Glutamatergic neuron (in vitro differentiated cells): ENCODE measurements around the gene CAMTA1. TPM values are rescaled to one million over a fixed set of nuclear protein-coding genes. Genes with fewer than 3 reads are reported as not detected.

Source experiments
- DNase-seq: peaks from one replicate; pipeline ENCODE4 v3.0.0; 2022
- H3K27ac Mint-ChIP-seq: one replicate; pipeline ENCODE4 v1.8.0; 2020; ENCODE audit warnings: mild to moderate bottlenecking, mixed read lengths, inconsistent platforms; ENCODE audit not compliant: unreplicated experiment
- H3K27me3 Mint-ChIP-seq: one replicate; pipeline ENCODE4 v1.8.0; 2020; ENCODE audit warnings: mild to moderate bottlenecking, moderate library complexity, mixed read lengths, inconsistent platforms; ENCODE audit not compliant: unreplicated experiment
- H3K36me3 Mint-ChIP-seq: one replicate; pipeline ENCODE4 v1.8.0; 2020; ENCODE audit warnings: mild to moderate bottlenecking, mixed read lengths, inconsistent platforms; ENCODE audit not compliant: unreplicated experiment
- H3K4me1 Mint-ChIP-seq: one replicate; pipeline ENCODE4 v1.8.0; 2020; ENCODE audit warnings: mild to moderate bottlenecking, low read depth, mixed read lengths, inconsistent platforms; ENCODE audit not compliant: unreplicated experiment
- H3K4me3 Mint-ChIP-seq: one replicate; pipeline ENCODE4 v1.8.0; 2020; ENCODE audit warnings: mild to moderate bottlenecking, mixed read lengths, inconsistent platforms; ENCODE audit not compliant: unreplicated experiment
- H3K9me3 Mint-ChIP-seq: one replicate; pipeline ENCODE4 v1.8.0; 2020; ENCODE audit warnings: mild to moderate bottlenecking, moderate library complexity, mixed read lengths, inconsistent platforms; ENCODE audit not compliant: unreplicated experiment
- total RNA-seq: library from RNA; stranded (reverse); fragmentation: NEBNext Ultra II Directional; extraction: Animal tissue kit (Norgen Biotek cat#: 25700); gene quantifications from one replicate; pipeline ENCODE4 v1.2.1, GENCODE V29; 2021; ENCODE audit not compliant: unreplicated experiment
- TF ChIP-seq, protein P1 (sequence below): fragments of 200-600 bp; sonication (generic); IDR thresholded peaks from one replicate; pipeline ENCODE4 v1.5.0; 2021; ENCODE audit not compliant: partially characterized antibody, unreplicated experiment

CAMTA1 gene
- total RNA-seq, 1 donor from 2014 or later = 77.2 TPM

DNA sequence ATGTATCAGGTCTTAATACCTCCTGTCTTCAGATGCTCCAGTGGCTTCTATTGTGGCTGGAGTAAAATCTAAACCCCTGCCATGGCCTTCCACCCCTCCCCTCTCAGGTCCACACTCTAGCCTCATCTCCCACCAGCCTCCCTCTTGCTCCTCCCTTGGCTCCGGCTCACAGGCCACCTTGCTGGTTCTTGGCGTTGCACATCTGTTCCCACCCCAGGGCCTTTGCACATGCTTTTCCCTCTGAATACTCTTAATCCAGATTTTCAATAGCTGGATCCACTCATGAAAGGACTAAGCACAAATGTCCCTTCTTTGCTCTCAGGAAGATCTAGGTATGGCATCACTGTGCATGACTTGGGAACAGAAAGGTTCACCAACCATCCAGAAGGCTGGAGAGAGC is 570.4 kb downstream of the CAMTA1 start:
- TF ChIP-seq, protein P1, sequence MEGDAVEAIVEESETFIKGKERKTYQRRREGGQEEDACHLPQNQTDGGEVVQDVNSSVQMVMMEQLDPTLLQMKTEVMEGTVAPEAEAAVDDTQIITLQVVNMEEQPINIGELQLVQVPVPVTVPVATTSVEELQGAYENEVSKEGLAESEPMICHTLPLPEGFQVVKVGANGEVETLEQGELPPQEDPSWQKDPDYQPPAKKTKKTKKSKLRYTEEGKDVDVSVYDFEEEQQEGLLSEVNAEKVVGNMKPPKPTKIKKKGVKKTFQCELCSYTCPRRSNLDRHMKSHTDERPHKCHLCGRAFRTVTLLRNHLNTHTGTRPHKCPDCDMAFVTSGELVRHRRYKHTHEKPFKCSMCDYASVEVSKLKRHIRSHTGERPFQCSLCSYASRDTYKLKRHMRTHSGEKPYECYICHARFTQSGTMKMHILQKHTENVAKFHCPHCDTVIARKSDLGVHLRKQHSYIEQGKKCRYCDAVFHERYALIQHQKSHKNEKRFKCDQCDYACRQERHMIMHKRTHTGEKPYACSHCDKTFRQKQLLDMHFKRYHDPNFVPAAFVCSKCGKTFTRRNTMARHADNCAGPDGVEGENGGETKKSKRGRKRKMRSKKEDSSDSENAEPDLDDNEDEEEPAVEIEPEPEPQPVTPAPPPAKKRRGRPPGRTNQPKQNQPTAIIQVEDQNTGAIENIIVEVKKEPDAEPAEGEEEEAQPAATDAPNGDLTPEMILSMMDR = no peak
- Mint-ChIP-seq H3K4me1 (no peaks in the 10 kb centered on the region), H3K27me3 (peaks cover 2% of the 10 kb centered on the region), H3K36me3 (no peaks in the 10 kb centered on the region), H3K9me3 (peaks cover 3% of the 10 kb centered on the region), H3K4me3 (no peak overlapping the region), H3K27ac (no peak overlapping the region)
- DNase-seq = no peak

DNA sequence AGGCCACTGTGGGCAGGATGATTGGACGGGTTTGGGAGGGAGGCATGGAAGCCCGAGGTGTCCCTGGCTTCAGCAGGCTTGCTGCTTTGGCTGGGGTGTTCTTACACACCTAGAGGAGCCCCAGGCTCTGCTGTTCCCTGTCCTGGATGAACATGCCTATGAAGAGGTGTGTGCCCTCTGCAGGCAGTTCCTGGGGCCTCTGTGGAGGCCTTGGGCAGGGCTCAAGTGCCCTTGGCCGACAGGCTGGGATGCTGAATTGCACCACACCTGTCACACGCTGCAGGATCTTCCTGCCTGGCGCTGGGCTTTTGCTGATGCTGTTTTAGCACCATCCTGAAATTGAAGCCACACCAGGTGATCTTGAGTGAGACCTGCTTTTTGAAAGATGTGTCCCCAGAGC is 570.8 kb downstream of the CAMTA1 start:
- no peaks in the 10 kb centered on the region for H3K36me3 Mint-ChIP-seq

DNA sequence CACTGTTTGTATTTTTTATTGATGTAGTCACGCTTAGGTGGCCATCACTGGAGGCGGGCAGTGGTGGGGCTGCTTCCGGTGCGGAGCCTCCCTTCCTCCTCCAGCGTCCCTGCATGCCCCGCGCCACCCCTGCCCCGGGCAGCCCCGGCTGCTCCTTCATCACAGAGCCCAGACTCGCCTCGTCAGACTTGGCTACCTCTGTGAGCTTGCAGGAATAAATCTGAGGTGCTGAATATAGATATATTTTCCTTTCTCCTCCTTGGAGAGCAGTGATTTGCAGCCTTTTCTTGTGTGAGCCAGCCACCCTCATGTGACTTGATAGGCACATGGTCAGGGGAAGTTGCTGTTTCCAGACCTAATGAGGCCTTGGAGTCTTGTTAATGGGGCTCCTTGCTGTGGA is 573.2 kb downstream of the CAMTA1 start:
- no peak overlapping the region for H3K27ac Mint-ChIP-seq
- H3K4me1 Mint-ChIP-seq = no peaks in the 10 kb centered on the region
- no peak for DNase-seq
- H3K4me3 Mint-ChIP-seq = no peak overlapping the region
- peaks cover 4% of the 10 kb centered on the region for H3K9me3 Mint-ChIP-seq
- peaks cover 2% of the 10 kb centered on the region for H3K27me3 Mint-ChIP-seq
- H3K36me3 Mint-ChIP-seq = no peaks in the 10 kb centered on the region
- TF ChIP-seq, protein P1 = no peak

More for the DNA sequence above, 570.8 kb downstream of the CAMTA1 start:
- TF ChIP-seq, protein P1 = no peak
- DNase-seq = no peak
- H3K4me3 Mint-ChIP-seq = no peak overlapping the region
- H3K27me3 Mint-ChIP-seq = peaks cover 2% of the 10 kb centered on the region
- H3K9me3 Mint-ChIP-seq = peaks cover 4% of the 10 kb centered on the region
- no peaks in the 10 kb centered on the region for H3K4me1 Mint-ChIP-seq
- H3K27ac Mint-ChIP-seq = no peak overlapping the region

DNA sequence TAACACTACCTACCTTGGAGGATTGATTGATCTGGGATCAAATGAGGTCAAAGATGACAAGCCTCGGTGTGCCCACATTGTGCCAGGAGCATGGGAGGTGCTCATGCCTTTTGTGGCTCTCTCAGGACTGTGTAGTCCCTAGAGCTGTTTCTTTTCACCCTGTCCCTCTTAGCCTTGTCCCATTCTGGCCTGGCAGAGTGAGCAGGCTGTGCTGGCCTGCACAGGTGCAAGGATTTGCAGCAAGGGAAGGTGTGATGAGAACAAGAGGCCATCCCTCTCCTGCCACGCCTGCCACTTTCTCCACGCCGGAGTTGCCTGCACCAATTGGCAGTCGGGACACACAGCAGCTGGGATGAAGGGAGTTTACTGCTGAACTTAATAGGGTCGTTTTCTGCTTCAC is 575.3 kb downstream of the CAMTA1 start:
- Mint-ChIP-seq H3K4me1 (no peaks in the 10 kb centered on the region), H3K36me3 (no peaks in the 10 kb centered on the region), H3K4me3 (no peak overlapping the region), H3K9me3 (peaks cover 2% of the 10 kb centered on the region), H3K27ac (no peak overlapping the region), H3K27me3 (peaks cover 2% of the 10 kb centered on the region)
- DNase-seq = no peak
- TF ChIP-seq, protein P1 = no peak

DNA sequence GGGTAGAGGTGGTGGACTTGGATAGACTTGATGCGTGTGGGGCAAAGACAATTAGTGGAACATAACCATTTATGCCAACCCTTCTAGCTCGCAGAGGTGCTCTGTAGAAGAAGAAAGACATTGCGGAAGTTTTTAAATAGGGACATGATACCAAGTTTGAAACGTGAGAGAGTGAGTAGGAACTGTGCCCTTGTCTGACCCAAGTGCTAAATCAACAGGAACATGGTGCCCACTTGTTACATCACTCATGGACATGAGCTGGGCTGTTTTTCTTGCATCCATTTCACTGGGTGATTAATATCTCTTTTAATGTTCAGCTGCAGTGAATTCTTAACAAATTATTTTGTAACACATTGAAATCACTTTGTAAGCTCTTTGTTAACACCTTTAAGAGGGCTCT is 577.7 kb downstream of the CAMTA1 start:
- H3K9me3 Mint-ChIP-seq = peaks cover 2% of the 10 kb centered on the region
- no peak overlapping the region for H3K27ac Mint-ChIP-seq
- no peaks in the 10 kb centered on the region for H3K4me1 Mint-ChIP-seq
- H3K27me3 Mint-ChIP-seq = peaks cover 2% of the 10 kb centered on the region
- no peak overlapping the region for H3K4me3 Mint-ChIP-seq
- TF ChIP-seq, protein P1 = no peak
- H3K36me3 Mint-ChIP-seq = no peaks in the 10 kb centered on the region
- no peak for DNase-seq
